HG02973 (cell line): ENCODE measurements around the gene TSPAN5.

Experiments used
- ATAC-seq: cut with Tn5 transposase; IDR thresholded peaks from one replicate; pipeline ENCODE4 v1.9.1; 2021; ENCODE audit warnings: moderate library complexity; ENCODE audit not compliant: unreplicated experiment

The TSPAN5 gene

GRCh38 chr4:98522062-98522461 is 136.3 kb downstream of the TSPAN5 start:
- no peak for ATAC-seq

DNA sequence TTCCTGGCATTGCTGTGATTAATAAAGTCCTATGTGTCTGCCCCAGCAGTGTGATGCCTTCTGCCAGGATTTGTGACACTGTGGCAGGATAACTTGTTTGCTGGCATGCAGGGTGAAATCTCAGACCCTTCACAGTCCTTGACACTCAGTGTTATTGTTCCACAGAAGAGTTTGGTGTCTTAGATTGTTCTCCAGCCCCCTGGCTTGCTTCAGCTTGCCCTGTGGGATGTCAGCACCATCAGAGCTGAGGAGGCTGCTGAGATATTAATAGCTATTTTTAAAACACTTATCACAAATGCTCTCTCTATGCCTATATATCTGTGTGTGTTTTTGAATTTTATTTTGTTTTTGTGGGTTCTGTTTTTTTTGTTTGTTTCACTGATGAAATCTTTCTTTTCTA is 136.9 kb downstream of the TSPAN5 start:
- no peak for ATAC-seq

- no peak for ATAC-seq
These were observed 139.0 kb downstream of the TSPAN5 start for GRCh38 chr4:98519268-98519977.

DNA sequence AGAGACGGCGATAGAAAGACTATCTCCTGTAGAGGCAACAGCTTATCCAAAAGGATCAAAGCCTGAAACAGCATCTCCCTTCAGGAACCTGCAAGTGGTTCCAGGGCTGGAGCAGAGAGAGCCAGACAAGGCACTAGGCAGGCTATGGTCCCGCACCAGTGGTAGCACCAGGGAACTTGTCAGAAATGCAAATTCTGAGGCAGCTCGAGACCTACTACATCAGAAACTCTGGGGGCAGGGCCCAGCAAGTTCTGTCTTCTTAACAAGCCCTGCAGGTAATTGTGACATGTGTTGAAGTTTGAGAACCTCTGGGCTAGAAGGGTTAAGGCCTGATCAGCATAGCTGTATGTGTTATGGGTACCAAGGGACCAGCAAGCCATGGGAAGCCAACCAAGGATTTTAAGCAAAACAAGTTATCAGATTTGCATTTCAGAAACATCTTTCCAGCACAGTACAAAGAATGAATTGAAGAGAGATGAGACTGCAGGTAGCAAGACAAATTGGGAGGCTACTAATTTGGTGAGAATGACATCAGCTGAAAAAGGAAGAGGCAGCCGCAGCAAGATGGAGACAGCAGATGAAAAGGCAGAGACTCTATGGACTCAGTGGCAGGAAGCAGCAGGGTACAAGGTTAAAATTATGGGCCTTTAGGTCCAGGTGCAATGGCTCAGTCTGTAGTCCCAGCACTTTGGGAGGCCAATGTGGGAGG is 139.7 kb downstream of the TSPAN5 start:
- peak; percentile 76 for ATAC-seq

DNA sequence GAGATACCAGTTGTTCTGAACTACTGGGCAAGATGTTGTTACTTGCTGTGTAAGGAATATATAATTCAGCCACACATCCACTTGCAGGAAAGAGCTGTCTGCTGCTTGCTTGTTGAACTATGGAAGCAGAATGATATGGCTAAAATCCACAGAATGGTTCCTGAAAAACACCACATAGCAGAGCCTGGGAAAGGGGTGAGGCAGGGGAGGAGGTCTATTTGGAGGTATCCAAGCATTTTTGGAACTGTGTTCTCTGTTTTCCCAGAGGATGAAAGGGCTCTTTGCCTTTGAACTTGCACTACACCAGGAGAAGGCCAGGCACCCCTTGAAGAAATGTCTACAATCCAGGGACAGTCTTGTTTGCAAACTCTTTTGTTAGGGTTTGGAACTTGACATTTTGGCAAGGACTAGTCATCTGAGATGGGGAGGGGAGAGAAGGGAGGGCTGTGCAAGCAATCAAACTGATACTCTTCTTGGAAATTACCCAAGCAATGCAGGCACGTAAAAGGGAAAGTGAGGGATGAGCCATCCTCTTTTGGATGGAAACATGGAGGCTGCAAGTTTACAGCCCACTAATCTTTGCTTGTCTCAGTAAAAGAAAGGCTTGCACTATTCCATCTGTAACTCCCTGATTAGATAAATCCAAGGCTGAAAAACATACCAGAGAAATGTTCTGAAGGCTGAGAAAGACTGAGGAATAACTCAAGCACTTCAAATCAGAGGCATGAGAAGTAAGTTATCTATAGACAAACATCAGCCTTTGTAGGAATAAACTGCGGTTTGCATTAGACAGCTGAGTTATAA is 141.0 kb downstream of the TSPAN5 start:
- no peak for ATAC-seq

DNA sequence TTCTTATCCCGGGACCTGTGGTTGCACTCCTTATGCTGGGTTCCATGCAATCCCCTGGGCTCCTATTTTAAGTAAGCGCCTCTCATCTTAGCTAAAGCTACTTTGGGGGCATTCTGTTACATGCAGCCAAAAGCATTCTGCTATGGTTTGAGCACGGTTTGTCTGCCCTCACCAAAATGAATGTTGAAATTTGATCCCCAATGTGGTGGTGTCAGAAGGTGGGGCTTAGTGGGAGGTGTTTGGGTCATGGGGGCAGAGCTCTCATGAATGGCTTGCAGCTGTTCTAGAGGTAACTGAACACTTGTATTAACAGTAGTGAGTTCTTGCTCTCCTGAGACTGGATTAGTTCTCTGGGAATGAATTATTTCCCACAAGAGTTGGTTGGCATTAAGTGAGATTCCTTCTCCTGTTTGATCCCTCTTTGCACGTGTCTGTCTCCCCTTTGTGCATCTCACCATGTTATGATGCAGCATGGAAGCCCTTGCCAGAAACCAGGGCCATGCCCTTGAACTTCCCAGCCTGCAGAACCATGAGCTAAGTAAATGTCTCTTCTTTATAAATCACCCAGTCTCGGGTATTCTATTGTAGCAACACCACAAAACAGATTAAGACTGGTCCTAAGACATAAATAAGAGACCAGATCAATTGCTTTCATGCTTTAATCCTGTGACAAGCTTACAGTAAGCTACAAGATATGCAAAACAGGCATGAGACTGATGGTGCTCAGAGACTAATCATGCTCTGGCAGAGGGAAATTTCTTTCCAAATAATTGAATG is 141.8 kb downstream of the TSPAN5 start:
- ATAC-seq = no peak

- ATAC-seq = no peak
These were observed 142.4 kb downstream of the TSPAN5 start for GRCh38 chr4:98516042-98516440.

GRCh38 chr4:98515470-98515809 is 143.0 kb downstream of the TSPAN5 start:
- ATAC-seq = no peak

DNA sequence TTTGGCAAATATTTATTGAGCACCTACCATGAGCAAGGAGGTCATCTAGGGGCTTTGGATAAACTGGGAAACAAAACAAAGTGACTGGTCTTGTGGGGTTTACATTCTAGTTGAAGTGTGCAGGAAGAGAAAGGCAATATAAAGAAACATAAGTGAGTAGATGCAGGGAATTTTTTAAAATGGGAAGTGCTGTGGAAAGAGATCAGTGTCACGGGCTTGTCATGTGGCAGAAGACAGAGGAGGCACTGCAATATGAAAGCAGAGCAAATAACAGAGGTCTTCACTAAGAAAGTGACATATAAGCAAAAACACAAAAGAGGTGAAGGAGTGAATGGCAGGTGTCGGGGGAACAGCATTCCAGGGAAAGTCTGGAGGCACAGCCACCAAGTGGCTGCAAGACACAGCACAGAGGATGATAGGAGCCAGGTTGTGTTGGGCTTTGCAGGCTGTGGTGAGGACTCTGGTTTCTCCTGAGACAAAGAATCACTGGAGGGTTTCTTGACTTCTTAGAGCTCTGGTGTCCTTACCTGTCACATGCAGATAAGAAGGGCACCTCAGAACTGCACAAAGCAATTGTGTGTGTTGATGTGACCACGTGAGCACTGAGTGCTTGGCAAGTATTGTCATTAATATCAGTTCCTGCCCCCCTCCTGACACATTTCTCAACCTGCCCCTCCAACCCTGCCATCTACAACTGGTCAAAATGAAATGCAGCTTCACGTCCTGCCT is 143.5 kb downstream of the TSPAN5 start:
- no peak for ATAC-seq

- no peak for ATAC-seq
These were observed 145.5 kb downstream of the TSPAN5 start for GRCh38 chr4:98512918-98513317.

DNA sequence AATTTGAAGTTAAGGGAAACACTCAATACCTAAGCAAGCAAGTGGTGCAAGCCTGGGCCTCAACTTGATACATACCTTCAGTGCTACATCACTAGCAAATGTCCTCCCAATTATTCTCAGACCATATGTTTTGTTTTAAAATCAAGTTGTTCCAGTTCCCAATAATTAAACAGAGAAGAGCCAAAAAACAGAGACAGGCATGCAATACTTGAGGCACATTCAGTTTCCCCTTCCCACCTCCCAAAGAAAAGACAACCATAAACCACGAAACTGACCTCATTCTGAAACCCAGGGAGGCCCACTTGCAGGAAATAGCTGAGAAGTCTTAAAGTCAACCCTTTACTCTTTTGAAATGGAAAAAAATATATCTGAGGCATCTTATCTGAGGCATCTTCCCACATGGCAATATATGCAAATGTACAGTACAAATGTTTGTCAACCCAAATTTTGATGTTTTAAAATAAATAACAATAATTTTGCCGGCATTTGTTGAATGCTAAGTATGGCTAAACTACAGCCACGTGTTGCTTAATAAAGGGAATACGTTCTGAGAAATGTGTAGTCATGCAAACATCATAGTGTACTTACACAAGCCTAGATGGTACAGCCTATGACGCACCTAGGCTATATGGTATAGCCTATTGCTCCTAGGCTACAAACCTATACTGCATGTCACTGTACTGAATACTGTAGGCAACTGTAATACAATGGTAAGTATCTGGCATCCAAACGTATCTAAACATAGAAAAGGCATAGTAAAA is 147.5 kb downstream of the TSPAN5 start:
- no peak for ATAC-seq

GRCh38 chr4:98510340-98510739 is 148.1 kb downstream of the TSPAN5 start:
- ATAC-seq = no peak

DNA sequence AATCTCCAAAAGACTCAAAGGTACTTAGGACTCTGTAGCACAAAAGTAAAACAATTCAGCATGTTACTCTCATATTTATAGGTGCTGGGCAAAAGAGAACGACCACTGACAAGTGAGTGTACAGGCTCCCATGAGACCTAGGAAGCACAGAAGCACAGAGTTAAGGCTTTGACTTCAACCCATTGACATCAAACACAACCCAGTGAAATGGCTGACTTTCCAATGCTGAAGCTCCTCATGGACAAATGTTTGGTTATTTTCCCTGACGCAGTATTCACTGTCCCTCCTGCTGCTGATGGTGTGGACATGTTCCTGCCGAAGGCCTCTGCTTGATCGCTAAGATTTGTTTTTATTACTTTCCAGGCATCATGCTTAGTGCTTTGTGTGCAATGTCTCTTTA is 148.7 kb downstream of the TSPAN5 start:
- ATAC-seq = no peak

DNA sequence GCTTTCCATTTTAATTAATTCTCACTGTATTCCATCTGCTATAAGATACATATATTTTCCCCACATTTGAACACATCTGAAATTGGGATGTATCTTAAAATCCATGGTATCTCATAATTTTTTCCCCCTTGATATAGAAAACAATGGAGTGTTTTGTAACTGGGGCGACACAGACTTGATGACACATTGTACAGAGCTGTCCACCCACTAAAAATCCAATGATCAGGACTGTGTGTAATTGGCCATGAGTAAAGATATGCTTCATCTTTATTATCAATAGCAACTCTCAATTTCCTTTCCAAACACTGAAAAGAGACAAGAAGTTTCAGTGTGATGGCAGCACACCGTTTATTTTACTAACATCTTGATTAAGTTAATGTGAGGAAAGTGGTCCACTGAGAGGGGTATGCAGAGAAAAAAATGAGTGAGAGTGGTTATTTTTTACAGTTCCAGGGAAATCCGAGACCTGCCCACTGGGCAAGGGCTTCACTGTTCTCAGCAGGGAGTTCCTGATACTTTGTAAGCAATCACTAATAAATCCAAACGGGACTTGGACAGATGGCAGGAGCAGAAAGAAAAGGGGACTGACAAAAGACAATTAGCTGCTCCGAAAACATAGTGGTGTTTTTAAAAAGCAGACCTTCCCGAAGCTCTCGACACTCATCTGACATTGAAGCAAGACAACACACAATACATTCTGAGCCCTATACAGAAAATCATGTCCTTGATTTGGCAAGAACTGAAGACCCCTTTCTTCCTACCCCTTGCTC is 149.4 kb downstream of the TSPAN5 start:
- ATAC-seq = no peak

GRCh38 chr4:98508248-98508647 is 150.2 kb downstream of the TSPAN5 start:
- ATAC-seq = no peak

- ATAC-seq = no peak
These were observed 151.1 kb downstream of the TSPAN5 start for GRCh38 chr4:98507299-98507698.

DNA sequence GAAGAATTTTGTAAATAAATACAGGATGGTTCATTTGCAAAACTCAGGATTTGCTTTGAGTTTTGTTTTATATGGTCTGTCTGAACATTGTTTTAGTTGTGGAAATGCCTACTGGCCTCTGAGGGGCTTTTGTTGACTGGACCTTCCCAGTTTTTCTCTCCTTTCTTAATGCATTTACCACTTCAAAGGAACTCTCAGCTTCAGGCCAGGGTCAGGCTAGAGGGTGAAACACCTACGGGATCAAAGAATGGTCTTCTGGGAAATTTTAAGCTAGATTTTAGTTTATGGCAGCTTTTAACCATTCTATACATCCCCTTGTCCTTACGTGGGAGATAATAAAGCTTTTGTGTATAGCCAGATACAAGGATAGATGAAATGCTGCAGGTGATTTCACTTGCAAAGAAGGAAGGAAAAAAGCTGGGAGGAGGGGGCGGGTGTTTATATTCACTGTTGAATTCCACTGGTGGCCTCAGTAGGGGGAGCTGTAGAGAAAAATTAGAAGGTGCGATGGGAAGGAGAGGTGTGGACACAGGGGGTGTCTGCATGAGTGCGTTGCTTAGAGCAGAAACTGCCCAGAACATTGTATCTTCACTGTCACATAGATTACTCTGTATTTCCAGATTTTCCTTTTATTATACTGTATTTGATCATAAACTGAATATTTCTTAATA is 151.8 kb downstream of the TSPAN5 start:
- ATAC-seq = no peak

- ATAC-seq = no peak
These were observed 152.4 kb downstream of the TSPAN5 start for GRCh38 chr4:98505992-98506391.
